Liver (tissue), 9 donors: Measurements from ENCODE around the gene TRMT10B. TPM values are rescaled to one million over a fixed set of nuclear protein-coding genes. Genes with fewer than 3 reads are reported as not detected.
A peak's percentile ranks its signal among the peaks of the same experiment; 100 is the strongest.

Source experiments
- DNase-seq: peaks from one replicate; pipeline ENCODE4 v3.0.0-alpha.2; 2017; ENCODE audit warnings: low spot score
- H3K27ac ChIP-seq, 2 donors: one replicate each; pipeline ENCODE4 v1.7.0; 2013; ENCODE audit warnings: inconsistent platforms in 2 of 2, low read length in 2 of 2, control low read depth in 1 of 2, low read depth in 1 of 2, mild to moderate bottlenecking in 1 of 2
- H3K27me3 ChIP-seq, 4 donors: one replicate each; pipeline versions ENCODE4 v1.6.1 to v1.7.0; 2013; ENCODE audit warnings: low read length in 3 of 4, inconsistent platforms in 1 of 4, mild to moderate bottlenecking in 1 of 4, moderate library complexity in 1 of 4; ENCODE audit not compliant: control insufficient read depth in 4 of 4, insufficient read depth in 4 of 4
- H3K36me3 ChIP-seq, 4 donors: one replicate each; pipeline versions ENCODE4 v1.6.1 to v1.7.0; 2013; ENCODE audit warnings: low read length in 3 of 4, mild to moderate bottlenecking in 3 of 4, low read depth in 1 of 4, moderate library complexity in 1 of 4; ENCODE audit not compliant: control insufficient read depth in 4 of 4, insufficient read depth in 3 of 4
- H3K4me1 ChIP-seq, 4 donors: one replicate each; pipeline versions ENCODE4 v1.6.1 to v1.7.0; 2013; ENCODE audit warnings: low read length in 3 of 4, mild to moderate bottlenecking in 3 of 4, moderate library complexity in 1 of 4; ENCODE audit not compliant: control insufficient read depth in 4 of 4, insufficient read depth in 4 of 4
- H3K4me3 ChIP-seq, 3 donors: one replicate each; pipeline versions ENCODE4 v1.6.1 to v1.7.0; 2013; ENCODE audit warnings: low read length in 3 of 3, control low read depth in 1 of 3, low read depth in 1 of 3, mild to moderate bottlenecking in 1 of 3
- H3K9ac ChIP-seq, 2 donors: one replicate each; pipeline ENCODE4 v1.7.0; 2013; ENCODE audit warnings: low read length in 2 of 2, mild to moderate bottlenecking in 2 of 2, moderate library complexity in 2 of 2, control low read depth in 1 of 2, low read depth in 1 of 2
- H3K9me3 ChIP-seq, 4 donors: one replicate each; pipeline versions ENCODE4 v1.6.1 to v1.7.0; 2013; ENCODE audit warnings: low read length in 3 of 4; ENCODE audit not compliant: control insufficient read depth in 4 of 4
- ATF3 ChIP-seq: IDR thresholded peaks from 2 replicates; pipeline ENCODE4 v1.6.1; 2016; ENCODE audit warnings: antibody characterized with exemption
- CTCF ChIP-seq: fragments of 150-350 bp; IDR thresholded peaks from 2 replicates; pipeline ENCODE4 v1.5.1; 2017; ENCODE audit warnings: improper control_type of control experiment, low read depth, low read length; ENCODE audit not compliant: missing input control
- EGR1 ChIP-seq, 2 donors: IDR thresholded peaks; 2 replicates each; pipeline ENCODE4 v1.6.1; 2016 to 2018; ENCODE audit warnings: antibody characterized with exemption in 2 of 2, low read depth in 2 of 2
- FOXA1 ChIP-seq: IDR thresholded peaks from 2 replicates; pipeline ENCODE4 v1.6.1; 2016; ENCODE audit warnings: antibody characterized with exemption
- FOXA2 ChIP-seq: IDR thresholded peaks from 2 replicates; pipeline ENCODE4 v1.6.1; 2016; ENCODE audit warnings: antibody characterized with exemption
- GABPA ChIP-seq, 2 donors: IDR thresholded peaks in 1 of 2; conservative IDR thresholded peaks in 1 of 2; 2 replicates each; pipeline ENCODE4 v1.6.1; 2016; ENCODE audit warnings: antibody characterized with exemption in 2 of 2, mild to moderate bottlenecking in 1 of 2, moderate library complexity in 1 of 2
- HNF4A ChIP-seq, 2 donors: conservative IDR thresholded peaks; 2 replicates each; pipeline ENCODE4 v1.6.1; 2016; ENCODE audit warnings: antibody characterized with exemption in 2 of 2, mild to moderate bottlenecking in 2 of 2
- HNF4G ChIP-seq: IDR thresholded peaks from 2 replicates; pipeline ENCODE4 v1.6.1; 2016; ENCODE audit warnings: antibody characterized with exemption
- JUND ChIP-seq, 2 donors: IDR thresholded peaks; 2 replicates each; pipeline ENCODE4 v1.6.1; 2016; ENCODE audit warnings: antibody characterized with exemption in 2 of 2
- NR2F2 ChIP-seq: IDR thresholded peaks from 2 replicates; pipeline ENCODE4 v1.6.1; 2016; ENCODE audit warnings: antibody characterized with exemption
- RAD21 ChIP-seq, 2 donors: IDR thresholded peaks; 2 replicates each; pipeline ENCODE4 v1.6.1; 2016; ENCODE audit warnings: antibody characterized with exemption in 2 of 2, mild to moderate bottlenecking in 2 of 2
- SP1 ChIP-seq: IDR thresholded peaks from 2 replicates; pipeline ENCODE4 v1.6.1; 2018; ENCODE audit warnings: antibody characterized with exemption, mild to moderate bottlenecking
- TAF1 ChIP-seq: conservative IDR thresholded peaks from 2 replicates; pipeline ENCODE4 v1.6.1; 2016; ENCODE audit warnings: antibody characterized with exemption, mild to moderate bottlenecking
- YY1 ChIP-seq: IDR thresholded peaks from 2 replicates; pipeline ENCODE4 v1.6.1; 2016; ENCODE audit warnings: antibody characterized with exemption, mild to moderate bottlenecking
- WGBS: extraction: QIAGEN DNeasy Blood & Tissue Kit; methylation state at CpG from one replicate; pipeline ENCODE4 v1.1.7; 2013; 5-methylcytosine and 5-hydroxymethylcytosine counted together
- polyA plus RNA-seq, 2 donors: library from polyadenylated mRNA; stranded (reverse) in 1 of 2; unstranded in 1 of 2; fragments of 200-250 nt in 1 of 2; fragments of >200 nt in 1 of 2; fragmentation: Nextera tagmentation in 1 of 2; extraction: Ambion mirVana in 1 of 2; gene quantifications; one replicate each; pipeline versions ENCODE4 v1.2.1 to v1.2.3, GENCODE V29; 2013 to 2015
- total RNA-seq, 2 donors: library from RNA; depleted of rRNA; stranded (reverse); fragments of >200 nt; gene quantifications; one replicate each; pipeline ENCODE4 v1.2.3, GENCODE V29; 2014
- TF ChIP-seq, protein P1 (sequence below): IDR thresholded peaks from 2 replicates; pipeline ENCODE4 v1.6.1; 2016; ENCODE audit warnings: antibody characterized with exemption, mild to moderate bottlenecking
- TF ChIP-seq, protein P2 (sequence below): IDR thresholded peaks from 2 replicates; pipeline ENCODE4 v1.6.1; 2016; ENCODE audit warnings: antibody characterized with exemption
- TF ChIP-seq, protein P3 (sequence below): IDR thresholded peaks from 2 replicates; pipeline ENCODE4 v1.6.1; 2016; ENCODE audit warnings: antibody characterized with exemption
- donor health status: healthy.
- donor health status: healthy.
- donor health status: healthy.
- donor health status: healthy.
- donor health status: healthy.

The TRMT10B gene
- total and polyA plus RNA-seq, 4 donors = 1.9 to 3.9 (median 2.1) TPM

DNA sequence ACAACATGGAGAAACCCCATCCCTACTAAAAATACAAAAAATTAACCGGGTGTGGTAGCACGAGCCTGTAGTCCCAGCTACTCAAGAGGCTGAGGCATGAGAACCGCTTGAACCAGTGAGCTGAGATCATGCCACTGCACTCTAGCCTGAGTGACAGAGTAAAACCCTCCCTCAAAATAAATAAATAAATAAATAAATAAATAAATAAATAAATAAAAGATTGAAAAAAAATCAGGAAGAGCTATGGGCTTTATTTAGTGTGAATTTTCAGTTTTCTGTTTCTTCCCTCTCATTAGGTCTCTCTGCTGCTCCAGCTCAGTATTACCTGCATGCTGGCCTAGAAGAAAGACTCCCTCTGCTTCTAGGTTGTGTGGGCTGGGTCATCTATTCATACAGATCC, 47.8 kb upstream of the TRMT10B start:
- H3K27me3 ChIP-seq = no peaks in the 10 kb centered on the region
- H3K36me3 ChIP-seq = no peaks in the 10 kb centered on the region
- DNase-seq = no peak
- TF ChIP-seq ATF3 (no peak), HNF4A (conservative IDR thresholded peaks at IDR 0.05) (no peak), SP1 (no peak), YY1 (no peak), RAD21 (IDR thresholded peaks at IDR 0.05) (no peak)
- TF ChIP-seq, protein P1, sequence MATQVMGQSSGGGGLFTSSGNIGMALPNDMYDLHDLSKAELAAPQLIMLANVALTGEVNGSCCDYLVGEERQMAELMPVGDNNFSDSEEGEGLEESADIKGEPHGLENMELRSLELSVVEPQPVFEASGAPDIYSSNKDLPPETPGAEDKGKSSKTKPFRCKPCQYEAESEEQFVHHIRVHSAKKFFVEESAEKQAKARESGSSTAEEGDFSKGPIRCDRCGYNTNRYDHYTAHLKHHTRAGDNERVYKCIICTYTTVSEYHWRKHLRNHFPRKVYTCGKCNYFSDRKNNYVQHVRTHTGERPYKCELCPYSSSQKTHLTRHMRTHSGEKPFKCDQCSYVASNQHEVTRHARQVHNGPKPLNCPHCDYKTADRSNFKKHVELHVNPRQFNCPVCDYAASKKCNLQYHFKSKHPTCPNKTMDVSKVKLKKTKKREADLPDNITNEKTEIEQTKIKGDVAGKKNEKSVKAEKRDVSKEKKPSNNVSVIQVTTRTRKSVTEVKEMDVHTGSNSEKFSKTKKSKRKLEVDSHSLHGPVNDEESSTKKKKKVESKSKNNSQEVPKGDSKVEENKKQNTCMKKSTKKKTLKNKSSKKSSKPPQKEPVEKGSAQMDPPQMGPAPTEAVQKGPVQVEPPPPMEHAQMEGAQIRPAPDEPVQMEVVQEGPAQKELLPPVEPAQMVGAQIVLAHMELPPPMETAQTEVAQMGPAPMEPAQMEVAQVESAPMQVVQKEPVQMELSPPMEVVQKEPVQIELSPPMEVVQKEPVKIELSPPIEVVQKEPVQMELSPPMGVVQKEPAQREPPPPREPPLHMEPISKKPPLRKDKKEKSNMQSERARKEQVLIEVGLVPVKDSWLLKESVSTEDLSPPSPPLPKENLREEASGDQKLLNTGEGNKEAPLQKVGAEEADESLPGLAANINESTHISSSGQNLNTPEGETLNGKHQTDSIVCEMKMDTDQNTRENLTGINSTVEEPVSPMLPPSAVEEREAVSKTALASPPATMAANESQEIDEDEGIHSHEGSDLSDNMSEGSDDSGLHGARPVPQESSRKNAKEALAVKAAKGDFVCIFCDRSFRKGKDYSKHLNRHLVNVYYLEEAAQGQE = no peak
- TF ChIP-seq, protein P2, sequence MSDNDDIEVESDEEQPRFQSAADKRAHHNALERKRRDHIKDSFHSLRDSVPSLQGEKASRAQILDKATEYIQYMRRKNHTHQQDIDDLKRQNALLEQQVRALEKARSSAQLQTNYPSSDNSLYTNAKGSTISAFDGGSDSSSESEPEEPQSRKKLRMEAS = no peak
- H3K9me3 ChIP-seq = no peaks in the 10 kb centered on the region
- no peak overlapping the region for H3K27ac ChIP-seq
- peaks cover 5 to 21% (median 18%) of the 10 kb centered on the region in 4 donors for H3K4me1 ChIP-seq
- no peak overlapping the region for H3K9ac ChIP-seq
- no peak overlapping the region for H3K4me3 ChIP-seq
- WGBS = 90% methylated on average over 3 of the region's 3 CpGs

DNA sequence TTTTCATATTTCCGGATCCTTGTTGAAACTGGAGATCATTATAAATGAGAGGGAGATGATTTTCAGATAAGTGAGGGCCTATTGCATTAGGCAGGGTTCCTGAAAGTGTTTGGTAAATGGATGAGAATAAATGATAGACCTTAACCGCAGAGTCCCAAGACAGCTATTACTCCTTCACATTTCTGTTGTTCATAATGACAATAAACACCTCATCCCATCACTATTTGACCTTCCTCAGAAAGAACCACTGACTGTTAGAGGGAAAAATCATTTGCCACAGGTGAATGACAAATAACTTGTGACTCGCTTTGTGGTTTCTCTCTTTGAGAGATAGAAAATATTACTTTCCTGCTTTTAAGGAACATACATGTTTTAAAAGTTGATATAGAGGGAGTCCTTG, 47.3 kb upstream of the TRMT10B start:
- TF ChIP-seq HNF4G (no peak), RAD21 (IDR thresholded peaks at IDR 0.05) (no peak), TAF1 (no peak), FOXA2 (no peak)
- TF ChIP-seq, protein P1 = no peak
- Histone ChIP-seq H3K36me3 (no peaks in the 10 kb centered on the region), H3K27ac (no peak overlapping the region), H3K9me3 (no peaks in the 10 kb centered on the region), H3K27me3 (no peaks in the 10 kb centered on the region), H3K9ac (no peak overlapping the region), H3K4me1 (peaks cover 5 to 16% (median 14%) of the 10 kb centered on the region in 4 donors), H3K4me3 (no peak overlapping the region)
- no peak for DNase-seq
- WGBS = 91% methylated on average over 3 of the region's 3 CpGs

GRCh38 chr9:37707748-37708147, 45.9 kb upstream of the TRMT10B start:
- Histone ChIP-seq H3K27ac (peak overlapping the region; percentile 1 to 14), H3K27me3 (no peaks in the 10 kb centered on the region), H3K4me3 (no peak overlapping the region), H3K9ac (no peak overlapping the region), H3K9me3 (no peaks in the 10 kb centered on the region), H3K4me1 (peaks cover 5 to 14% (median 13%) of the 10 kb centered on the region in 4 donors), H3K36me3 (no peaks in the 10 kb centered on the region)
- DNase-seq = no peak
- WGBS = 37% methylated on average over 4 of the region's 4 CpGs
- TF ChIP-seq, protein P3, sequence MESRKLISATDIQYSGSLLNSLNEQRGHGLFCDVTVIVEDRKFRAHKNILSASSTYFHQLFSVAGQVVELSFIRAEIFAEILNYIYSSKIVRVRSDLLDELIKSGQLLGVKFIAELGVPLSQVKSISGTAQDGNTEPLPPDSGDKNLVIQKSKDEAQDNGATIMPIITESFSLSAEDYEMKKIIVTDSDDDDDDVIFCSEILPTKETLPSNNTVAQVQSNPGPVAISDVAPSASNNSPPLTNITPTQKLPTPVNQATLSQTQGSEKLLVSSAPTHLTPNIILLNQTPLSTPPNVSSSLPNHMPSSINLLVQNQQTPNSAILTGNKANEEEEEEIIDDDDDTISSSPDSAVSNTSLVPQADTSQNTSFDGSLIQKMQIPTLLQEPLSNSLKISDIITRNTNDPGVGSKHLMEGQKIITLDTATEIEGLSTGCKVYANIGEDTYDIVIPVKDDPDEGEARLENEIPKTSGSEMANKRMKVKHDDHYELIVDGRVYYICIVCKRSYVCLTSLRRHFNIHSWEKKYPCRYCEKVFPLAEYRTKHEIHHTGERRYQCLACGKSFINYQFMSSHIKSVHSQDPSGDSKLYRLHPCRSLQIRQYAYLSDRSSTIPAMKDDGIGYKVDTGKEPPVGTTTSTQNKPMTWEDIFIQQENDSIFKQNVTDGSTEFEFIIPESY = peak; percentile 56
- TF ChIP-seq JUND (IDR thresholded peaks at IDR 0.05) = peak in 1 of 2 donors; percentile 41
- peak; percentile 44 for TF ChIP-seq FOXA1
- TF ChIP-seq SP1 = peak; percentile 63
- TF ChIP-seq HNF4G = peak; percentile 27
- TF ChIP-seq CTCF = no peak
- TF ChIP-seq NR2F2 = no peak
- peak in 1 of 2 donors; percentile 37 for TF ChIP-seq GABPA (IDR thresholded peaks at IDR 0.05 in 1 of 2, conservative IDR thresholded peaks at IDR 0.05 in 1 of 2)
- peak in 1 of 2 donors; percentile 33 for TF ChIP-seq EGR1 (IDR thresholded peaks at IDR 0.05; ENCODE audit: low read depth in 2 of 2)
- peak; percentile 25 for TF ChIP-seq FOXA2
